Measurements from ENCODE around the gene FUT7. TPM values are rescaled to one million over a fixed set of nuclear protein-coding genes. Genes with fewer than 3 reads are reported as not detected.
A peak's percentile ranks its signal among the peaks of the same experiment; 100 is the strongest.

Gene FUT7
- total RNA-seq, 1 experiment from 2014 or later = not detected

- Histone ChIP-seq H2AFZ (ENCODE audit: low read depth, low read length, poor library complexity, severe bottlenecking) (no peak overlapping the region), H3K4me1 (ENCODE audit: control insufficient read depth in 1 of 2, insufficient read depth in 2 of 2, low read length in 2 of 2) (no peaks in the 10 kb centered on the region), H3K9me2 (ENCODE audit: insufficient read depth) (no peaks in the 10 kb centered on the region), H3K9ac (ENCODE audit: low read length) (no peak overlapping the region), H3K9me3 (ENCODE audit: control insufficient read depth in 1 of 2, insufficient read depth in 1 of 2, low read depth in 1 of 2, low read length in 2 of 2) (peaks cover 0 to 4% of the 10 kb centered on the region in 2 experiments; a peak in 1 of 4 replicates), H3K36me3 (ENCODE audit: control insufficient read depth in 1 of 2, insufficient read depth in 2 of 2, low read length in 2 of 2) (peaks cover 3 to 6% of the 10 kb centered on the region in 2 experiments; a peak in 3 of 4 replicates), H3K4me2 (ENCODE audit: low read length) (no peak overlapping the region), H3K4me3 (replicated peaks in 1 of 2; ENCODE audit: low read depth in 1 of 2, low read length in 2 of 2) (no peak overlapping the region), H4K20me1 (ENCODE audit: insufficient read depth) (no peaks in the 10 kb centered on the region), H3K79me2 (ENCODE audit: insufficient read depth, low read length) (no peaks in the 10 kb centered on the region), H3K27me3 (ENCODE audit: insufficient read depth, low read length) (no peaks in the 10 kb centered on the region), H3K27ac (ENCODE audit: low read depth, low read length) (no peak overlapping the region)
- TF ChIP-seq POLR2A (IDR thresholded peaks at IDR 0.05; ENCODE audit: borderline replicate concordance, extremely low read depth, insufficient read depth, insufficient read length) (no peak), CTCF (IDR thresholded peaks at IDR 0.05 in 2 of 3, conservative IDR thresholded peaks at IDR 0.05 in 1 of 3; ENCODE audit: borderline replicate concordance in 1 of 3, insufficient read depth in 1 of 3, low read depth in 2 of 3, low read length in 2 of 3) (no peak), ZFX (IDR thresholded peaks at IDR 0.05) (no peak), ATF3 (IDR thresholded peaks at IDR 0.05) (no peak), FOSL1 (IDR thresholded peaks at IDR 0.05; ENCODE audit: low read depth) (no peak), SRF (IDR thresholded peaks at IDR 0.05; ENCODE audit: low read depth) (no peak), SIN3A (IDR thresholded peaks at IDR 0.05; ENCODE audit: low read depth) (no peak), CBX3 (IDR thresholded peaks at IDR 0.05; ENCODE audit: low read depth) (no peak), ELF1 (IDR thresholded peaks at IDR 0.05; ENCODE audit: borderline replicate concordance, low read depth) (no peak), EZH2 (IDR thresholded peaks at IDR 0.05) (no peak)
- ChIA-PET POLR2A (no interaction called here), CTCF (no interaction called here), RAD21 (ENCODE audit: low non-redundant PET in 1 of 2, low total read pairs in 2 of 2, uncharacterized antibody in 2 of 2, unreplicated experiment in 2 of 2) (no interaction called here)
- intact Hi-C loops (cut with micrococcal nuclease) = no loop called here
- ATAC-seq (no peak), DNase-seq (ENCODE audit: low read depth, low spot score) (no peak)
- TSS peak; percentile 9 for BruUV-seq (replicated peaks)
Observed at GRCh38 chr9:137008312-137008711, 23.6 kb downstream of the FUT7 start.
